GM21423 (cell line): ENCODE data around the gene RIBC2.
"Not testable (repeated sequence)": the region's sequence is repeated elsewhere in the genome, so short reads cannot be mapped to it uniquely, and the experiment has no call there.

Experiments used
- ATAC-seq: cut with Tn5 transposase; IDR thresholded peaks from one replicate; pipeline ENCODE4 v1.9.1; 2021; ENCODE audit warnings: mild to moderate bottlenecking, moderate library complexity; ENCODE audit not compliant: unreplicated experiment

RIBC2 gene

GRCh38 chr22:45447596-45447995 is 34.1 kb downstream of the RIBC2 start:
- ATAC-seq, result not testable (repeated sequence)

DNA sequence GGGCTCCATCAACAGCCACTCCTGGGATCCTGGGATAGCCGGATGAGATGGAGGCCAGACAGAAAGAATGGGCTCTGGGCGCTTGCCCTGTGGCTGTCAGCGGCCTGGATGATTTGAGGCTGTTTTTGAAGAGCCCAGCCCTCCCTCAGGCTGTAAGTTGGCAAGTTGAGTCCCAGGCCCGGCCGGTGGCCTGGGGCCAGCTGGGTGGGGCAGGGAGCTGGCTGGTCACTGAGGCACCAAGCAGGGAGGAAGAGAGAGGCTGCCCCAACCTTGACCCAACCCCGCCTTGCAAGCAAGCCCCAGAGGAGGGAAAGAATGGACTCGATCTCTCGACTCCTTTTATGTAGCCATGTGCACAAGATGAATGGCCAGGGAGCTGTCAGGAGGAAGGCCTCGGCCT is 34.9 kb downstream of the RIBC2 start:
- ATAC-seq, result no peak

DNA sequence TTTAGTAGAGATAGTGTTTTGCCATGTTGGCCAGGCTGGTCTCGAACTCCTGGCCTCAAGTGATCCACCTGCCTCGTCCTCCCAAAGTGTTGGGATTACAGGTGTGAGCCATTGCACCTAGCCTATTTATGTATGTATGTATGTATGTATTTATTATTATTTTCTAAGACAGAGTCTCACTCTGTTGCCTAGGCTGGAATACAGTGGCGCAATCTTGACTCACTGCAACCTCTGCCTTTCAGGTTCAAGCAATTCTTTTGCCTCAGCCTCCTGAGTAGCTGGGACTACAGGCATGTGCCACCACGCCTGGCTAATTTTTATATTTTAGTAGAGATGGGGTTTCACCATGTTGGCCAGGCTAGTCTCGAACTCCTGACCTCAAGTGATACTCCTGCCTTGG is 35.9 kb downstream of the RIBC2 start:
- ATAC-seq, result not testable (repeated sequence)

DNA sequence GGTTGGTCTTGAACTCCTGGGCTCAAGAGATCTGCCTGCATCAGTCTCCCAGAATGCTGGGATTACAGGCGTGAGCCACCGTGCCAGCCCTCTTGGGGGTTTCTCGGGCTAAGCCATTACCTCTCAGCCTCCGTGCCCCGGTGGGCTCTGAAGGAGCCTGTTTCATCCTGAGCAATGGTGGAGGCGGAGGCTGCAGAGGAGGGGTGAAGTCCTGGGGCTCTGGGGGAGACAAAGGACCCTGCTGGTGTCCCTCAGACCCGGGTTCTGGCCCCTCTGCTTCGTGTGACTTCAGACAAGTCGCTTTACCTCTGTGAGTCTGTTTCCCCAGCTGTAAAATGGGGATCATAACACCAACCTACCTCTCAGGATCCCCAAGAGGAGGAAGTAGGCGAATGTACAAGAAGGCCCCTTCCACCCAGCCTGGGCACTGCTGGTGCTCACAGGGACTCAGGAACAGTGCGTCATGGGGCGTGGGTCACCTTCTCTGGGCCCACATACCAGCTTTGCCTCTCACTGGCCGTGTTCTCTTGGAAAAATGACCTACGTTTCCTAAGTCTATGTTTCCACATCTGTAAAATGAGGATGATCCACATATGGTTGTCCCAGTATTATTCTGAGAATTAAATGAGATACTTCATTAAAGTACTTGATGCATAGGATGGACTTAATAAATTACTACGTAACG is 36.8 kb downstream of the RIBC2 start:
- ATAC-seq, result no peak

GRCh38 chr22:45450921-45451651 is 37.6 kb downstream of the RIBC2 start:
- no peak for ATAC-seq

- ATAC-seq, result no peak
Observed at GRCh38 chr22:45451972-45452371, 38.5 kb downstream of the RIBC2 start.

DNA sequence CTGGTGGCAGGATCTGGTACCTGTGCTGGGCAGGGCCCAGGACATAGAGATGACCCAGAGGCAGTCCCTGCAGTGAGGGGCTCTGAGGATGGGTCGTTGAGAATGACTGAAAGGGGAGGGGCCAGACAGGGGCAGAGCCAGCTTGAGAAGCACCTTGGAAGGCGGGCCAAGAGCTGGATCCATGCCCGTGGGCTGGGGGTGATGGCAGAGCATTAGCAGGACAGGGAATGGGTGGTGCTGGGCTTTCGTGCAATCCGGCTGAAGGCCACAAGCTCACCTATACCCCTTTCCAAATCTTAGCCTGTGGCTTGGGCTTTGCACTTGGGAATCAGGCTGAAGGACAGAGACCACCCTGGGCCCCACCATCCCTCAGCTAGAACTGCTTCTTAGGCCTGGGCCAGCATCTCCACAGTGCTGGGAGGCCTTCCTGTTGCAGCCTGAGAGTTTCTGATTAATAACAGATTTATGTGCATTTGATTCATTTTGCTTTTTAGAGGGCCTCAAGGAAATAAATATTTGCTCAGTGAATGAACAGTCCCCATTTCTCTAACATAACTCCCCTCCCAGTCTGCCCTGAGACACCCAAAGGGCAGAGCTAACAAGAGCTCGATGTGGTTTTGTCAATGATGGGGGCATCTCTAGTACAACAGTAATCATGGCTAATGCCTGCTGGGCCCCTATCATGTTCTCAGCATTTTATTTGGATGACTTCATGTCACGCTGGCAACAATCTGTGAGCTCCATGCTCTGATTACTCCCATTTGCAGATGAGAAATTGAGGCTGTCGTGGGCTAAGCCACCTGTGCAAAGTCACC is 39.3 kb downstream of the RIBC2 start:
- no peak for ATAC-seq

- ATAC-seq, result no peak
Observed at GRCh38 chr22:45453764-45454163, 40.3 kb downstream of the RIBC2 start.

DNA sequence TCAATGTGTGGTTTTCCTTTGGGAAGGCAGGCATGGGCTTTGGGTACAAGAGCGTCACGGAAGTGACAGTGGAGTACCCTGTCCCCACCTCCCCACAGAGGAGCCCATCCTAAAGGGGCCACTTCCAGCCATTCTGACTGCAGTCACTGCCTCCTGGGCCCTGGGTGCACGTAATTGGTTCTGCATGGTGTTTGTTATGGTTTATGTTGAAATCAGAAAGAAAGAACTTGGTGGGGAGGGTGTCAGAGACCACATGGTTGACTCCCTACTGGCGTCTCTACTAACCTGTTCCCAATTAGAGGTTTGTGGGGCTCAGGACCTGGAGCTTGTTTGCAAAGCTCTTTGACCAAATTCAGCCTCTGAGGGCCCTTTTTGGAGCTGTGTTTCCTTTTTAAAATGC is 40.8 kb downstream of the RIBC2 start:
- no peak for ATAC-seq

DNA sequence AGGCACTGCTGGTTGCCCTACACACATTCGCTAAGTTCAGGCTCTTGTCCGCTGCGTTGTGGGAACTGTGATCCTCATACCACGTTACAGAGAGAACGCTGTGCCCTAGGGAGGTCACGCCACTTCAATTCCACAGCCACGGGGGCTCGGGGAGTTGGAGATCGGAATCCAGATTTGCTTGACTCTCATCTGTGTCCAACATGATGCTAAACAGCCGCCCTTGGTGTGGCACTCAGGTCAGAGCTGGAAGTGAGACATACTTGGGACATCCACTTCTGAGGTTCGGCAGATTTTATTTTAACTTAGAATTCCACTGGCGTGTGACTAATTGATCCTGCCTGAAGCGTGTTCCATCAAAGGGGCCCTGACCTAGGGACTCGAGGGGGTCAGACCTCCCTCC is 41.7 kb downstream of the RIBC2 start:
- ATAC-seq, result no peak

DNA sequence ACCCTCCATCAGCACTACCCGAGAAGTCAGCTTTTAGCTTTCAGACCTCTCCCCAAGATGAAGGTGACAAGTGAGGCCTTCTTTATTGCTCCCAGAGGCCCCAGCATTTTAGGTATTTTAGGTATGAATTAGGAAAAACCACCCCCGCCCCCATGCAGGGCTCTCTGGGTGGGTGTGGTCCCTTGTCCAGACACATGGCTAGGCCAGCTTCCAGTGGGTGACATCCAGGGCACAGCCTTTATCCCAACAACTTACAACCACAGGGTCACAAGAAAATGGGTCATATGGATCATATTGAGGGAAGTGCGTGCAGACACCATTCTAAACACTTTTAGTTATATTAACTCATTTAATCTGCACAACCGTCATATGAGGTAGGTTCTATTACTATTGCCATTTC is 42.1 kb downstream of the RIBC2 start:
- no peak for ATAC-seq

GRCh38 chr22:45456811-45457210 is 43.3 kb downstream of the RIBC2 start:
- ATAC-seq, result no peak

DNA sequence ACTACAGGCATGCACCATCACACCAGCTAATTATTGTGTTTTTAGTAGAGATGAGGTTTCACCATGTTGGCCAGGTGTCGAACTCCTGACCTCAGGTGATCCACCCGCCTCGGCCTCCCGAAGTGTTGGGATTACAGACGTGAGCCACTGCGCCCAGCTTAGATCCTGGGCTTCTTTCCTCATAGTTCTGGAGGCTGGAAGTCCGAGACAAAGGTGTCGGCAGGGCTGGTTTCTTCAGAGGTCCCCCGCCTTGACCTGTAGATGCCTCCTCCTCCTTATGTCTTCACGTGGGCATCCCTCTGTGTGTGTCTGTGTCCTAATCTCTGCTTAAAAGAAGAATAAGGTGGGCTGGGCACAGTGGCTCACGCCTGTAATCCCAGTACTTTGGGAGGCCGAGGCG is 45.0 kb downstream of the RIBC2 start:
- ATAC-seq, result no peak

DNA sequence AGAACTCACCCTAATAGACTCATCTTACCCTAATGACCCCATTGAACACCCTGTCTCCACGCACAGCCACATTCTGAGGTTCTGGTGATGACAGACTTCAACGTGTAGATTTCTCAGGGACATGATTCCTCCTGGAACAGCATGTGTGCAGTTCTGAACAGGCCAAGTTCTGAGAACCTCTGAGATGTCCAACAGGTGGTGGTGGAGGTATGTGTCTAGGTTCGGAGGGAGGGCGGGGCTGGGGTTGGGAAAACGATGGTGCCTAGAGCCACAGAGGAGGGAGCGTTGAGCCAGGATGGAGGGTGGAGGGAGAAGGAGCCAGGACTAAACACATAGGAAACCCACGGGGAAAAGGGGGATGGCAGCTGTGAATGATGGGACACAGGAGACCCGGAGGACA is 45.7 kb downstream of the RIBC2 start:
- ATAC-seq, result no peak

DNA sequence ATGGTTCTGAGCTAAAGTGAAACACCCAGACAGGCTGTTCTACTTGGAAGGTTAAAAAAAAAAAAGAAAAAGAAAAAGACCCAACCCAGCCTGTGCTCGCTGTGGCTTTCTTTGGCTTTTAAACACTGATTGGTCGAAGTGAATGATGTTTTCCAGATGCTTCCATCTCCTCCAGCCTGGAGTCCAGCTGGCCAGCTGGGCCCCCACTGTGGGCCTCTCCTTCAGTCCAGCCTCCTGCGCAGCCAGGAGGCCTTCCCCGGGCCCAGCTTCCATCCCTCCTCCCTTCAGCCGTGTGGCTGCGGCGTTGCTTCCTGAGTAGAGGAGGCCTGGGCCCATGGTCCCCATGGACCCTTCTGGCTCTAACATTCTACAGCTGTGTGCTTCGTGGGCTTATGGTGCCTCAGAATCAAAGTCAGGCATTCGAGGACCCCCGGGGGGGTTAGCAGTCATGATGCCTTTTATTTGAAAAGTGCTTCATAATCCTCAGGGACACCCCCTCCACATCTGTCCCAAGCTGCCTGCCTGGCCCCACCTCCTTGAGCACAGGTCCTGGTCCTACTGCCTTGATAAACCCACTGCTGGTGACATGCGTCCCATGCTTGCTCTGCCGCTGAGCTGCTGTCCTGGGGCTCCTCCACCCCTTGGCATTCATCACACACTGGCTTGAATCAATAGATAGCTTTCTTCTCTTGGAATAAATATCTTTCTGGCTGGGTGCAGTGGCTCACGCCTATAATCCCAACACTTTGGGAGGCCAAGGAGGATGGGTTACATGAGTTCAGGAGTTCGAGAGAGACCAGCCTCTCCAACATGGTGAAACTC is 47.0 kb downstream of the RIBC2 start:
- no peak for ATAC-seq

GRCh38 chr22:45462034-45462655 is 48.7 kb downstream of the RIBC2 start:
- ATAC-seq, result no peak

GRCh38 chr22:45463691-45464090 is 50.2 kb downstream of the RIBC2 start:
- not testable (repeated sequence) for ATAC-seq

DNA sequence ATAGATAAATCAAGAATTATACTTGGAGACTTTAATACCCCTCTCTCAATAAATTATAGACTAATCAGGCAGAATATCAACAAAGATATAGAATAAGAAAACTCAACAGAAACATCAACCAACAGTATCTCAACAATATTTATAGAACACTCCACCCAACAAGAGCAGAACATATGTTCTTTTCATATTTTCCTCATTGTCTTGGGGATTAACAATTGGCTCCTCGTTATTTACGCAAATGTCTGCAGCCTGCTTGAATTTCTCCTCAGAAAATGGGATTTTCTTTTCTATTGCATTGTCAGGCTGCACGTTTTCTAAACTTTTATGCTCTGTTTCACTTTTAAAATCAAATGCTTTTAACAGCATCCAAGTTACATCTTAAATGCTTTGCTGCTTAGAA is 52.1 kb downstream of the RIBC2 start:
- ATAC-seq, result no peak

GRCh38 chr22:45468872-45469271 is 55.4 kb downstream of the RIBC2 start:
- no peak for ATAC-seq

DNA sequence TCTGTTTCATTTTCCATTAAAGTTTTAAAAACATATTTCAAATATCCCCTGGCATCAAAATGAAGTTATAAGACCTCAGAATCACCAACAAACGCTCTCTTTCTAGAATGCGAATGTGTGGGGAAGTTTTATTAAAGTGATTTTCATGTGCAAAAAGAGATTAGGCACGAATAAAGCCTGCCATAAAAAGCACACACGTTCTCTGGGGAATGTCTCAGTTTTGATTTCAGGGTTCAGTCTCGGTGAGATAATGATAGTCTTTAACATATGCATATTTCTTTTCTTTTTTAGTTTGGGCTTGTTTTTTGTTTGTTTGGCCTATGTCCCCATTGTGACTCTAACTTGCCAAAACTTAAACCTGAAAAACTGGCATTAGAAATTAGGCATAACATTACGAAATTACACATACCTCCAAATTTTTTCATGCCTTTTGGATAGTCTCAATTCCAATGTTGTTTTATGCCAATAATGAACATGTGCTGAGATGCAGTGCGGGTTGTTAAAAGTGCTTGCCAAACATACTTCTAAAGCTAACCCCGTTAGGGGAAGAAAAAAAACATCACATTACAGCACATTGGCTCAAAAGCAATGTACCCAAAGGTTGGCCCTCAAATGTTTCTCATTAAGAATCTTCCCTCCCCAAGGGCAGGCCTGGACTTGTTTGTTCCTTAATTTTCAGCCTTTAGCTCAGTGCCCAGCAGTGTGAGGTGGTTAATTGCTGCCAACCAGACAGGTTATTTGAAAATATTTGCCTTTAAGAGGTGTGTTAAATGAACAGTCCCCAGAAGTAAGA is 56.0 kb downstream of the RIBC2 start:
- no peak for ATAC-seq
